HG03521 (cell line): ENCODE measurements around the gene ERRFI1.

ENCODE experiments used
- ATAC-seq: cut with Tn5 transposase; IDR thresholded peaks from one replicate; pipeline ENCODE4 v1.9.1; 2021; ENCODE audit warnings: mild to moderate bottlenecking, moderate library complexity; ENCODE audit not compliant: unreplicated experiment

Gene ERRFI1

DNA sequence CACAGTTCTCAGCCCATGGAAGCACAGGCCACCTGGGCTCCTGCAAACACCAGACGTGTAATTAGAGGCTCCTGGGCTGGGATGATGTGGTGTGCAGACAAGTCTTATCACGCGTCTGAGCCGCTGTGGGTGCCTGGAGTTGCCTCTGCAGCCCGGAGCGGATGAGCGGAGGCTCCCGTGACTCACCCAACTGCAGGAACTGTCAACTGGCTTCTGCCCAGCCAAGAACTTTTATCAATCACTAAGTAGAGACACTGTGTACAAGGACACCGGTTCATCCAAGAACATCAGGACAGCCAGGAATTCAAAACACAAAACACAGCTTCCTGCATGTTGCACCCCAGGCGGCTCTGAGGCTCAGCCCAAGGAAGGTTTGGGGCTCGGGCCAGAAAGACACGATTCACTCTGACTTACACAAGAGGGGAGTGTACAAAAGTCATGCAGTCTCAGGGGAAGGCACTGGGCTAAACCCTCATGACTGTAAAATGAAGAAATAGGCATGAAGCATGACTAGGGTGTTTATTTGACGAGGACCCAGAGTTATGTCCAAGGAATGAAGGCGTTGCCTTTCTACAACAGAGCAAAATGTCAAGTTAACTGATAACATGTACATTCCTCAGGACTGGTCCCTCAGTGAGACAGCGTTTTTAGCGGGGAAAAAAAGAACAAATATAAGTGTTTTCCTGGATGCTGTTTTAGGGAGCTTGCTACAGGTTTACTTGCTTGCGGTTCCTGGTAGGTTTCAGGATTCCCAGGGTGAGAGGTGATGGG lies 21.1 kb downstream of the ERRFI1 start:
- ATAC-seq: no peak

DNA sequence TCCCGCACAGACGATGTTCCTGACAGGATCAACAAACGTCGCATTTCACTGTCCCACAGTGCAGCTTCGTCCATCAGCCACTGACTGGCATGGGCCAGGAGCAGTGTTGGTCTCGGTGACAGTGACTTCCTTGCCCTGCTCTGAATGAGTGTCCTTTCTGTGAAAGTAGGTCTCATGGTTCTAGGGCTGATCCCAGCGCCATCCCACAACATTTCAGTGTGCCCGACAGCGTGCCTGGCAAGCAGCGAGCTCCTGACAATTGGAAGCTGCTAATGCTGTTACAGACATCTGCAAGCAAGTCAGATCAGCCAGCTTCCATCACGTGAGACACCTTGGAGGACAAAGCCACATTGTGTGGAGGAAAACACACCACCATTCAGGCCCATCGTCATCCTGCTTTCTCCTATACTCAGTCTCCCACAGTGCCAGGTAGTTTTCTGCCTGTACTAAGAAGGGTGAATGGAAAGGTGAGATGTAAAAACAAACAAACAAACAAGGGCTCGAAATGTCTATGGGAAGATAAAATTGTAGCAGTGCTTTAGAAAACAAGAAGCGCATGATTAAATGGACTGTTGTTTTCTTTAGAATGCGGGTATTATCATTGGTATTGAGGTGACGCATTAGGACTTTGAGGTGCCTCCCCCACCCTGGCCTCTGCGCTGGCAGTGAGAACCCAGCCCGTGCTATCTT lies 21.9 kb downstream of the ERRFI1 start:
- no peak for ATAC-seq

DNA sequence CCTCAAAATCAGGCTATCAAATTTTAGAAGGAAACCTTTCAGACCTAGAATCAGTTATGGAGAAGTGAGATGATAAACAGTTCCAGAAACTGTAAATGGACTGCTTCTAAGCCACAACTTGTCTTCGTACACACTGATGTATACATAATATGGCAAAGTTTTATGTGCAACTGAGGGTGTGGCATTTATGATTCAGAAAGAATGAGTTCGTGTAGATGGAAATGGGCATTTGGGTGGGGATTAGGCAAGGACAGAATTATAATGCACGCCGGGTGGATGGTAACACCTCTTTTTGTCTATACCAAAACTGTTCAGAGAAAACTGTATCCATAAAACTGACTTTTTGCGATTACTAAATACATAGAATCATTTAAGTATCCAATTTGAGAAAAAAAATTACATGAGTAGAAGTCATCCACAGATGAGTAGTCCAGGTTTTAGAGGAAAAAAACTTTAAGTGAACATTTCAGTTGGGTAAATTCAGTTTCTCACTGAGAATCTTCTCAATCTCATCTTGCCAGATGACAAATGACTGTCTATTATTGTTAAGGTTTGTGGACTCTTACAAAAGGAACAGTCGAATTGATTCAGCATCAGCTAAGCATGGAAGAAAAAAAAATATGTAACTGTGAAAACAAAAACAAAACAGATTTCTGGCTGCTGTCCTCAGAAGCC lies 22.5 kb downstream of the ERRFI1 start:
- ATAC-seq: no peak

GRCh38 chr1:8002921-8003320 lies 23.2 kb downstream of the ERRFI1 start:
- ATAC-seq: no peak

DNA sequence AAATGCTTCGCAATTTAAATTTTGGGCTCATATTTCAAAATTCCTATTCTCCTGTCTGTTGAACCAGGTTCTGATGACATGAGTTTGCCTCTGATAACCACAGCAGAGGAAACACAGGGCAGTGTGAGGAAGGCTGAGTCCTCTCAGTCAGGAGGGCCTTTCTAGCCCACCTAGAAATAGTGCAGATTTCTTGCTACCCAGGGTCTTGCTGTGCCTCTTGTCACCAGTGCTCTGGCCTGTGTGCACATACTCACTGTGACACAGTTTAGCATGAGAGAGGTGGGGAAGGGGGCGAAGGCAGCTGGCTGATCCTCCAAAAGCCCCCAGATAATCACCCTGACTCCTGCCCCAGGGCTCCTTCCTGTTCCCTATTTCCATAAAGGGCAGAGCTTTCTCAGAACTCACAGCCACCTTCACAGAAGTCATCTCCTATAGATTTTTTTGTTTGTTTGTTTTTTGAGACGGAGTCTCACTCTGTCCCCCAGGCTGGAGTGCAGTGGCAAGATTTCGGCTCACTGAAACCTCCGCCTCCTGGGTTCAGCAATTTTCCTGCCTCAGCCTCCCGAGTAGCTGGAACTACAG lies 23.7 kb downstream of the ERRFI1 start:
- ATAC-seq: no peak

GRCh38 chr1:7995437-7995836 lies 30.7 kb downstream of the ERRFI1 start:
- no peak for ATAC-seq

DNA sequence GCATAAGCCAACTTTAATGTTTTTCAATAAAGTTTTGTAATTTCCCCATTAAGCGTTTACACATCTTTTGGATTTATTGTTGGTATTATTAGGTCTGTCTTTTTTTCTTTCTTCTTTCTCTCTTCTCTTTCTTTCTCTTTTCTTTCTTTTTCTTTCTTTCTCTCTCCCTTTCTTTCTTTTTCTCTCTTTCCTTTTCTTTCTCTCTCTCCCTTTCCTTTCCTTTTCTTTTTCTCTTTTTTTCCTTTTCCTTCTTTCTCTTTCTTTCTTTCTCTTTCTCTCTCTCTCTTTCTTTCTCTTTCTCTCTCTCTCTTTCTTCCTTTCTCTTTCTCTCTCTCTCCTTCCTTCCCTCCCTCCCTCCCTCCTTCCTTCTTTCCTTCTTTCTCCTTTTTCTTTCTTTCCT lies 31.3 kb downstream of the ERRFI1 start:
- no peak for ATAC-seq

DNA sequence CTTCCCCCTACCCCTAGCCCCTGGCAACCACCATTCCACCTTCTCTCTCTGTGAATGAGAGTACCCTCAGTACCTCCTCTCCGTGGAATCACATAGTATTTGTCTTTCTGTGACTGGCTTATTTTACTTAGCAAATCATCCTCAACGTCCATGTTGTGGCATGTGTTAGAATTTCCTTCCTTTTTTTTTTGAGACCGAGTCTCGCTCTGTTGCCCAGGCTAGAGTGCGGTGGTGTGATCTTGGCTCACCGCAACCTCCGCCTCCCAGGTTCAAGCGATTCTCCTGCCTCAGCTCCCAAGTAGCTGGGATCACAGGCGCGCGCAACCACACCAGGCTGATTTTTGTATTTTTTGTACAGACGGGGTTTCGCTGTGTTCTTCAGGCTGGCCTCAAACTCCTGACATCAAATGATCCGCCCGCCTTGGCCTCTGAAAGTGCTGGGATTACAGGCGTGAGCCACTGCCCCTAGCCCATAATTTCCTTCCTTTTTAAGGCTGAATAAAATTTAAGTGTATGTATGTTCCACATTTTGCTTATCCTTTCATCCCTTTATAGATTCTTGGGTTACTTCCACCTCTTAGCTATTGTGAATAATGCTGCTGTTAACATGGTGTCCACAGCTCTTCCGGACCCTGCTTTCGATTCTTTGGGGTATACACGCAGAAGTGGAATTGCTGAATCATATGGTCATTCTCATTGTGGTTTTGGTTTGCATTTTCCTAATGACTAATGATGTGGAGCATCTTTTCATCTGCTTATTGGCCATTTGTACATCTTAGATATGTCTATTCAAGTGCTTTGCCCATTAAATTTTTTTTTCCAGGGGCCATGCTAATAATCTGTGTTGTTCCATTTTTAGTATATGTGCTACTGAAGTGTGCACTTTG lies 32.3 kb downstream of the ERRFI1 start:
- ATAC-seq: peak; percentile 82

- no peak for ATAC-seq
Observed at GRCh38 chr1:7992885-7993284, 33.2 kb downstream of the ERRFI1 start.

GRCh38 chr1:7991504-7992440 lies 34.3 kb downstream of the ERRFI1 start:
- ATAC-seq: no peak

DNA sequence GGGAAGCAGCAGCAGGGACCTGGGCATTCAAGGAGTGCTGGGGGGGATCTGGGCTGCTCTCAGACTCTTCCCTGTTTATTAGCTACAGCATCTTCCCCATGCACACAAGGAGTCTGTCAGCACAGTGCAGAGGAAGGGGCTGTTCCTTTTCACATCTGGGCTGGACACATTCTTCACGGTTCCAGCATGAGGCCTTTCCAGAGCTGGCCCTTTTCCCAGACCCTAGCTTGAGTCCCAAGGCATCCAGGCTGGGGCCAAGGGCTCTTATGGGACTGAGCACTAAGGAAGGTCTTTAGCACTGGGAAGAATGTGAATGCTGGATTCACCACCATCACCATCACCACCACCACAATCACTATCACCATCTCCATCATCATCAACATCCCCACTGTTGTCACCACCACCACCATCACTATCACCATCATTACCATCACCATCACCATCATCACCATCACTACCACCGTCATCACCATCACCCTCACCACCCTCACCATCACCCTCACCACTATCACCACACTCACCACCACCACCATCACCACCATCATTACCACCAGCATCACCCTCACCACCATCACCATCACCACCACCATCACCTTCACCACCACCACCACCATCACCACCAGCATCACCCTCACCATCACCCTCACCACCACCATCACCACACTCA lies 36.2 kb downstream of the ERRFI1 start:
- no peak for ATAC-seq

DNA sequence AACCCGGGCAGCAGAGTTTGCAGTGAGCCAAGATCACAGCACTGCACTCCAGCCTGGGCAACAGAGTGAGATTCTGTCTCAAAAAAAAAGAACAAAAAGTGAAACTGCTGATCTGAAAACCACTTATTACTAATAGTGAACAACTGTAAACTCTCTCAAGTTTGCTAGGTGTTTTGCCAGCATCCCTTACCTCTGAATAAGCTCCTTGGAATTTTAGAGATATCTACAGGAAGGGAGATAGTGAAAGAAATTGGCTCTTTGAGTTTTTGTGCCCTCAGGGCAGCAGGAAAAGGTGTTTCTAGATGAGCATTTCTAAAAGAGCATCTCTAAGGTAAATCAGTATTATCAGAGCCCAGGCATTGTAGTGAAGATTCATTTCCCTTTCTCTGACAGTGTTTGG lies 37.5 kb downstream of the ERRFI1 start:
- ATAC-seq: no peak

DNA sequence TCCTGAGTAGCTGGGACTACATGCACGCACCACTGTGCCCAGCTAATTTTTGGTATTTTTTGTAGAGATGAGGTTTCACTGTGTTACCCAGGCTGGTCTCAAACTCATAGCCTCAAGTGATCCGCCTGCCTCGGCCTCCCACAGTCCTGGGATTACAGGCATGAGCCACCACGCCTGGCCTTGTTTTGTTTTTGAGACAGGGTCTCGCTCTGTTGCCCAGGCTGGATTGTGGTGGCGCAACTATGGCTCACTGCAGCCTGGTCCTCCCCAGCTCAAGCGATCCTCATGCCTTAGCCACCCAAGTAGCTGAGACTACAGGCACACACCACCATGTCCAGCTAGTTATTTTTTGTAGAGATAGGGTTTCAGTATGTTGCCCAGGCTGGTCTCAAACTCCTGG lies 38.6 kb downstream of the ERRFI1 start:
- no peak for ATAC-seq

GRCh38 chr1:7985851-7986612 lies 40.1 kb downstream of the ERRFI1 start:
- ATAC-seq: no peak

DNA sequence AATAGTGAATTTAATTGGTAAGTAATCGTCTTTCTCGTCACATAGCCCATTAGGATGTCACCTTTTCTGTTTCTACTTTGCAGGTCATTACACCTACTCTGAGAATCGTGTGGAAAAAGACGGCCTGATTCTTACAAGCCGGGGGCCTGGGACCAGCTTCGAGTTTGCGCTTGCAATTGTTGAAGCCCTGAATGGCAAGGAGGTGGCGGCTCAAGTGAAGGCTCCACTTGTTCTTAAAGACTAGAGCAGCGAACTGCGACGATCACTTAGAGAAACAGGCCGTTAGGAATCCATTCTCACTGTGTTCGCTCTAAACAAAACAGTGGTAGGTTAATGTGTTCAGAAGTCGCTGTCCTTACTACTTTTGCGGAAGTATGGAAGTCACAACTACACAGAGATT lies 41.3 kb downstream of the ERRFI1 start:
- ATAC-seq: no peak

DNA sequence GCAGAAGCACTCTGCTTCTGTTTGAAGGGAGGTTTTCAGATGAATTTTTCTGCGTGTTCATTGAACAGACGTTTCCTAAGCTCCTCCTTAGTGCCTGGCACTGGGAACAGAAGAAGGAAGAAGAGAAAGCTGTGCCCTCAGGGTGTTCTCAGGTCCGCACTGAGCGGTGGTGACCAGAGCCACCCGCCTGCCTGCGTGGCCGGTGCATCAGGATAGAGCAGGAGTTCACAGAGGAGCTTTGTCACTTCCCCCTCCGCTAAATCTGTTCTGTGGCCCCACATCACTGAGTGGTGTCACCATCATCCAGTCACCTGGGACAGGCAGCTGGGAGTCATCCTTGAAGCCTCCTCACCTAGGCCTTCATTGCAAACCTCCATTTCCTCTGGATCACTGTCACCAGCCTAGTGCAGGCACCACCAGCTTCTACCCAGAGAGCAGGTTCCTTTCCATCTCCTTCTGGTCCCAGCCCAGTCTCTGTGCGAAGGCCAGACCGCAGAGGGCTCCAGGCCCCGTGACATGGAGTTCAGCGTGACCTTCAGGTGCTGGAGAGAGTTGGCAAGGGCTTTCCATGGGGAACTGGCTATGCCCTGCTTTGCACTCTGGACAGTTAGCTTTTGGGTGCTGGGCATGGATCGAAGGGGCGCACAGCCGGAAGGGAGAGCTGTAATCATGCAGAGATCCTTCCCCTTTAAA lies 42.9 kb downstream of the ERRFI1 start:
- no peak for ATAC-seq

DNA sequence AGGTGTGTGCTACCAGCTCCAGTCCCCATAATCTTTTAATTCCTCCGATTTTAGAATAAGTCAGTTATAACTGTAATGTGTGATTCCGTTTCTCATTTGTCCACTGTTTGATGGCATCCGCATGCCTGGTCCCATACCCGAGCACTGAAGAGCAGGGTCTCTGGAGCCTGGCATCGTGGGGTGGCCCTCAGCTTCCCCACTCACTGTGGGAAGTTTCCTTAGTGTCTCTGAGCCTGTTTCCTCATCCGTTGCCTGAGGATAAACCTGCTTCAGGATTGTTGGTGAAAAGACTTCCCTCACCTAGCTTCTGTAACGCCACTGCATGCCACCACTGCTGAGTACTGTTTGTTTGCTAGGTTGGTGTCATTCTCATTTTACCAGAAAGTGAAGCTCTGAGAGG lies 45.1 kb downstream of the ERRFI1 start:
- ATAC-seq: no peak
